OCI-LY7 (cell line): ENCODE results near the gene ZNF672. TPM values are rescaled to one million over a fixed set of nuclear protein-coding genes. Genes with fewer than 3 reads are reported as not detected.

Experiments used
- BruUV-seq: library from RNA; stranded (reverse); fragments of 400-500 nt; replicated peaks from 2 replicates; lab custom pipeline; 2021; lab: Mats Ljungman, UMichigan
- CTCF ChIA-PET: fragments of 300-600 bp; sonication (Branson Sonifier 250); formaldehyde crosslinking; loops from one replicate; lab custom pipeline; 2022; ENCODE audit warnings: antibody characterized with exemption; ENCODE audit not compliant: unreplicated experiment; lab: Charles Lee
- POLR2A ChIA-PET: fragments of 300-600 bp; sonication (Branson Sonifier 250); formaldehyde crosslinking; loops from one replicate; lab custom pipeline; 2022; ENCODE audit warnings: antibody characterized with exemption; lab: Charles Lee
- DNase-seq: peaks from one replicate; pipeline ENCODE4 v3.0.0-alpha.2; 2015; ENCODE audit warnings: low spot score
- H2AFZ ChIP-seq: fragments of 200-600 bp; sonication (generic), shearing (Covaris generic); 2 replicates; pipeline ENCODE4 v1.6.1; 2014; ENCODE audit warnings: mild to moderate bottlenecking, antibody characterized with exemption, low read length, moderate library complexity
- H3K27ac ChIP-seq: fragments of 200-600 bp; sonication (generic); 2 replicates; pipeline ENCODE4 v1.5.1; 2014; ENCODE audit warnings: mixed run types, low read depth, mild to moderate bottlenecking, moderate library complexity, low read length, inconsistent platforms; ENCODE audit not compliant: poor library complexity, severe bottlenecking
- H3K36me3 ChIP-seq: fragments of 200-600 bp; sonication (generic); 2 replicates; pipeline ENCODE4 v1.6.1; 2014; ENCODE audit warnings: mild to moderate bottlenecking, antibody characterized with exemption, low read length, moderate library complexity, mixed read lengths; ENCODE audit not compliant: insufficient read depth
- H3K4me1 ChIP-seq: fragments of 200-600 bp; sonication (generic); 2 replicates; pipeline ENCODE4 v1.5.1; 2014; ENCODE audit warnings: mild to moderate bottlenecking, low read length; ENCODE audit not compliant: insufficient read depth, poor library complexity, severe bottlenecking
- H3K4me2 ChIP-seq: fragments of 200-600 bp; sonication (generic); 2 replicates; pipeline ENCODE4 v1.6.1; 2014; ENCODE audit warnings: mild to moderate bottlenecking, low read length
- H3K4me3 ChIP-seq: fragments of 200-600 bp; sonication (generic); 2 replicates; pipeline ENCODE4 v1.5.1; 2014; ENCODE audit warnings: mild to moderate bottlenecking, low read depth, low read length; ENCODE audit not compliant: poor library complexity, severe bottlenecking
- H3K79me2 ChIP-seq: fragments of 200-600 bp; sonication (generic); 2 replicates; pipeline ENCODE4 v1.6.1; 2016; ENCODE audit warnings: low read depth, mild to moderate bottlenecking, low read length, moderate library complexity, mixed read lengths; ENCODE audit not compliant: insufficient read depth
- H3K9me2 ChIP-seq: fragments of 200-600 bp; sonication (generic); 2 replicates; pipeline ENCODE4 v1.6.1; 2016; ENCODE audit warnings: mild to moderate bottlenecking, low read length, mixed read lengths; ENCODE audit not compliant: insufficient read depth
- H3K9me3 ChIP-seq: fragments of 200-600 bp; sonication (generic); 2 replicates; pipeline ENCODE4 v1.6.1; 2014; ENCODE audit warnings: mild to moderate bottlenecking, mixed run types, low read length, mixed read lengths
- H4K20me1 ChIP-seq: fragments of 200-600 bp; sonication (generic); 2 replicates; pipeline ENCODE4 v1.6.1; 2014; ENCODE audit warnings: mild to moderate bottlenecking, antibody characterized with exemption, low read length, moderate library complexity, mixed read lengths; ENCODE audit not compliant: insufficient read depth
- CTCF ChIP-seq: fragments of 200-600 bp; sonication (generic); conservative IDR thresholded peaks from 2 replicates; pipeline ENCODE4 v1.5.1; 2014; ENCODE audit warnings: mild to moderate bottlenecking, antibody characterized with exemption, low read length, moderate library complexity, mixed read lengths
- EZH2phosphoT487 ChIP-seq: fragments of 200-600 bp; sonication (generic); IDR thresholded peaks from 2 replicates; pipeline ENCODE4 v1.6.1; 2018; ENCODE audit warnings: low read depth, borderline replicate concordance, mild to moderate bottlenecking, mixed run types, antibody characterized with exemption, low read length, moderate library complexity, mixed read lengths
- intact Hi-C: fragments of 100-400 bp; cut with micrococcal nuclease; formaldehyde crosslinking; loops from one replicate; pipeline ENCODE4 v1.10.0; 2022; ENCODE audit not compliant: unreplicated experiment
- total RNA-seq, 2 experiments: library from RNA; depleted of rRNA in 1 of 2; stranded (reverse); fragments of >200 nt in 1 of 2; shearing (Covaris generic) in 1 of 2; gene quantifications; 2 replicates each; pipeline ENCODE4 v1.2.3, GENCODE V29; 2014 to 2022

ZNF672 gene
- total RNA-seq, 2 experiments from 2014 or later = 52.7 to 56.1 TPM

GRCh38 chr1:248825573-248825908, 12.5 kb upstream of the ZNF672 start:
- no peak for TF ChIP-seq EZH2phosphoT487
- TF ChIP-seq CTCF = no peak
- POLR2A ChIA-PET = interaction anchor here (0.5 to 5.4 kb wide), 10 partner anchors 9 to 88 kb away, joined by 3 to 70 read pairs (median 5); partner anchors contain the start of genes ZNF672 and ZNF692
- DNase-seq = no peak
- H3K79me2 ChIP-seq = peaks cover 10% of the 10 kb centered on the region; the same call in 1 of the 2 replicates
- peaks cover 40% of the 10 kb centered on the region for H3K4me1 ChIP-seq
- H3K36me3 ChIP-seq = peaks cover 26% of the 10 kb centered on the region
- peak overlapping the region; percentile 78 for H3K27ac ChIP-seq
- H3K9me2 ChIP-seq = no peaks in the 10 kb centered on the region
- BruUV-seq = no TSS peak
- CTCF ChIA-PET = interaction anchor here (0.6 to 1.1 kb wide), 2 partner anchors 16 to 33 kb away, joined by 4 to 11 read pairs; partner anchors contain the start of gene ZNF692
- H4K20me1 ChIP-seq = no peaks in the 10 kb centered on the region
- peak overlapping the region; percentile 82 for H3K4me2 ChIP-seq
- no peaks in the 10 kb centered on the region for H3K9me3 ChIP-seq
- peak overlapping the region; percentile 95 for H2AFZ ChIP-seq
- intact Hi-C loops = no loop called here
- H3K4me3 ChIP-seq = peak overlapping the region; percentile 73

- Histone ChIP-seq H3K9me2 (no peaks in the 10 kb centered on the region), H3K27ac (peak within 1 kb of the TSS; percentile 78), H3K4me2 (peak within 1 kb of the TSS; percentile 82), H3K36me3 (peaks cover 20% of the 10 kb centered on the region), H2AFZ (peak within 1 kb of the TSS; percentile 95), H3K4me1 (peaks cover 40% of the 10 kb centered on the region), H3K79me2 (peaks cover 10% of the 10 kb centered on the region; the same call in 1 of the 2 replicates), H3K4me3 (peak within 1 kb of the TSS; percentile 73), H3K9me3 (no peaks in the 10 kb centered on the region), H4K20me1 (no peaks in the 10 kb centered on the region)
- peak; percentile 95 for TF ChIP-seq CTCF
- TF ChIP-seq EZH2phosphoT487 = no peak
- intact Hi-C loops = loop anchor here (1.0 kb wide), 4 partner anchors 12 to 80 kb away; partner anchors contain the start of genes PGBD2, ZNF672 and ZNF692
- BruUV-seq = TSS peak; percentile 97
- POLR2A ChIA-PET = interaction anchor here (0.6 to 5.4 kb wide), 9 partner anchors 8 to 87 kb away, joined by 3 to 70 read pairs (median 5); partner anchors contain the start of genes ZNF672 and ZNF692
- CTCF ChIA-PET = interaction anchor here (0.6 to 1.1 kb wide), 2 partner anchors 15 to 33 kb away, joined by 4 to 11 read pairs; partner anchors contain the start of gene ZNF692
- peak; percentile 95 for DNase-seq
These were observed 11.9 kb upstream of the ZNF672 start, which contains the start of gene SH3BP5L for GRCh38 chr1:248825909-248826760. SH3BP5L (minus strand) TSS chr1:248825915; CDS start chr1:248824935, 980 bp downstream.
